Ovary (tissue), 3 donors: ENCODE results near the gene INTS13.

Experiments
- CTCF ChIP-seq, 3 donors: fragments of 450-650 bp in 2 of 3; fragments of 200-600 bp in 1 of 3; IDR thresholded peaks; one replicate each; pipeline versions ENCODE4 v1.5.1 to v1.8.0; 2016 to 2022; ENCODE audit warnings: antibody characterized with exemption in 3 of 3, mild to moderate bottlenecking in 1 of 3
- EP300 ChIP-seq: sonication (generic); formaldehyde crosslinking; IDR thresholded peaks from one replicate; pipeline ENCODE4 v1.6.1; 2017; ENCODE audit warnings: antibody characterized with exemption
- POLR2A ChIP-seq: fragments of 450-650 bp; IDR thresholded peaks from one replicate; pipeline ENCODE4 v1.6.1; 2017; ENCODE audit warnings: antibody characterized with exemption, mild to moderate bottlenecking, moderate library complexity
- donor health status: DM: no; HTN: no; CAD: no.

- no peak for TF ChIP-seq CTCF (IDR thresholded peaks at IDR 0.05)
- no peak for TF ChIP-seq POLR2A
- no peak for TF ChIP-seq EP300
These were observed 16.2 kb upstream of the INTS13 start for GRCh38 chr12:26954027-26954426.
